GM18873 (cell line): ENCODE data around the gene SNX9.
A peak's percentile ranks its signal among the peaks of the same experiment; 100 is the strongest.
"Not testable (repeated sequence)": the region's sequence is repeated elsewhere in the genome, so short reads cannot be mapped to it uniquely, and the experiment has no call there.

ENCODE experiments used
- ATAC-seq: cut with Tn5 transposase; IDR thresholded peaks from one replicate; pipeline ENCODE4 v1.9.1; 2021; ENCODE audit warnings: mild to moderate bottlenecking, moderate library complexity, moderate number of reproducible peaks; ENCODE audit not compliant: unreplicated experiment, low FRiP score

Gene SNX9

DNA sequence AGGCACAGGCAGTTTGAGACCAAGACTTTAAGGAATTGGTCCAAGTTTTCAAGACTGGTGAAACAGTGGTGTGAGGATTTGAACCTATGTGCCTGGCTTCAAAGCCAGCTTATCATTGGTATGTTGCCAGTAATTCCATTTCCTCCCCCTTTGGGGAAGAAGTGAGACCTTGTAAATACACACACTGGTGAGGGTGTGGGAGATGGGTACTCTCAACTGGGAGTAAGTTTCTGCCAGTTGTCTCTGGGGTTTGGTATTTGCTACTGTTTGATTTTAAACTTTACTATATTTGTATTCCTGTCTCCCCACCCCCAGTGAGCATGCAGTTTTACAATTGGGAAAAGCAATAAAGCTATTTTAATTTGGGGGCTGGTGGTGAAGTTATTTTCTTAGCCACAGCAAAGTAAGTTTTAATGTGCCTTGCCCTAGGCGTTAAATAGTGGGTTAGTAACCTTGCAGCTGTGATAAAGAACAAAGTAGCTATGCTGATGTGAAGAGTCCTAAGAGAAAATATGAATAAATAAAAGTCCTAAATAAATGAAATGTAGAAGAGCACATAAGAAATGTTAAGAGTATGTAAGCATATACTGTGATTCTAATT lies 31.0 kb downstream of the SNX9 start:
- ATAC-seq, result no peak

DNA sequence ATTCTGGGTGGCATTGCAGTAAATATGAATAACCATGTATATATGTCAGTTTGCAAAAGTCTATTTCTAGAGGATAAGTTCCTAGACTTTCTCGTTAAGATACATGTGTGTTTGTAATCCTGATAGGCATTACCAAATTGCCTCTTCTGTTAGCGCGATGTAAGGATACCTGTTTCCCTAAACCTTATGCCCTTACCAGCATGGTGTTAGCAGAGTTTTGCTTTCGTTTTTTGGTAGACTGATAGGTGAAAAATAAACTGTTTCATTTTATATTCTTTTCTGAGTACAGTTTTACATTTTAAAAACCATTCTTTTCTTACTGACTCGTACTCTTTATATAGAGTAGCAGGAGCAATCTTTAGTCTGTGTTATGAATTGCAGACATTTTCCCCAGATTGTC lies 32.3 kb downstream of the SNX9 start:
- no peak for ATAC-seq

- ATAC-seq, result not testable (repeated sequence)
Observed at GRCh38 chr6:157855804-157856203, 32.8 kb downstream of the SNX9 start.

- ATAC-seq, result not testable (repeated sequence)
Observed at GRCh38 chr6:157858664-157859063, 35.6 kb downstream of the SNX9 start.

GRCh38 chr6:157859775-157860504 lies 36.9 kb downstream of the SNX9 start:
- ATAC-seq, result no peak

- no peak for ATAC-seq
Observed at GRCh38 chr6:157860505-157860991, 37.5 kb downstream of the SNX9 start.

DNA sequence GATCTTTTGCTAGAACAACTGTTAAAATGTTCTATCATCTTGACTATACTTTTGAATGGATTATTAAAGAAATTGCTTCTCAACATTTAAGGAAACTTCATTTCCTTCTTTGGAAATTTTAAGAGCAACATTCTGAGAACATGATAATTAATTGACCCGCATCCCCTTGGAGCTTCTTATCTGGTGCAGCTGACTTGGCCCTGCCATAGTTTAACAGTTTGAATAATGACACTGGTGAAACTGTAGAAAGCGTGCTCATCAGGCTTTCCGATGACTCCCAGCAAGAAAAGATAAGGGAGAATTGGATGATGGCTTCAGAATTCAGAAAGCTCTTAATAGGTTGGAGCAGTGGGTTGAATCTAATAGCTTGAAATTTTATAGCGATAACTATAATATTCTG lies 38.1 kb downstream of the SNX9 start:
- no peak for ATAC-seq

DNA sequence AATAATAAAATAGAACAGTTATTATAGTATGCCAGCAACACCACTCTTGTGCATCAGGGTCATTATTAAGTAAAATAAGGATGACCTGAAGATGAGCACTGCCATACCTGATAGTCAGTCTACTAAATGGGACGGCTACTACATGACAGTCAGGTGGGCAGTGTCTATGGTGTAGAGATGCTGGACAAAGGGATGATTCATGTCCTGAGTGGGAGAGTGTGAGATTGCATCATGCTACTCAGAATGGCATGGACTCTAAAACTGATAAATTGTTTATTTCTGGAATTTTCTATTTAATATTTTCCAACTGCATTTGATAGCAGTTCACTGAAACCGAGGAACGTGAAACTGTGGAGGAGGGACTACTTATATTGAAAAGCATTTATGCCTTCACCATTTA lies 38.8 kb downstream of the SNX9 start:
- no peak for ATAC-seq

- no peak for ATAC-seq
Observed at GRCh38 chr6:157862706-157863105, 39.7 kb downstream of the SNX9 start.

GRCh38 chr6:157864185-157864761 lies 41.2 kb downstream of the SNX9 start:
- no peak for ATAC-seq

GRCh38 chr6:157865249-157865648 lies 42.2 kb downstream of the SNX9 start:
- no peak for ATAC-seq

GRCh38 chr6:157867155-157867559 lies 44.1 kb downstream of the SNX9 start:
- no peak for ATAC-seq

- ATAC-seq, result no peak
Observed at GRCh38 chr6:157867981-157868380, 44.9 kb downstream of the SNX9 start.

DNA sequence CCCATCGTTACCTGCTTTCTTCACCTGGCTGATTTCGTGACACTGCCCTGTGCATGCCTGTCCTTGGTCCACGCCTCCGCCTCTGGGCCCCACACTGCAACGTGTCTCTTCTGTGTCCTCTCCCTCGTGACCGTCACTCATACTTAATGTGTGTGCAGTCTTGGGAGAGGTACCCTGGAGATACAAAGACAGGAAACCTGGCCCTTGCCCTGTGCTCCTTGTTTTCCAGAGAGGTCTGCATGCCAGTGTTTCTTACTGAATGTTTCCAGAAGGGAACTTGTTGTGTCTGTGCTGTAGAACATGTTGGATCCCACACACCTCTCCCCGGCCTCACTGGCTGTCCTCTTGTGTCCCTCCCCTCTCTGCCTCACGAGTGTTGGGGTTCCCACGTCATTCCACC lies 45.8 kb downstream of the SNX9 start:
- ATAC-seq, result no peak

DNA sequence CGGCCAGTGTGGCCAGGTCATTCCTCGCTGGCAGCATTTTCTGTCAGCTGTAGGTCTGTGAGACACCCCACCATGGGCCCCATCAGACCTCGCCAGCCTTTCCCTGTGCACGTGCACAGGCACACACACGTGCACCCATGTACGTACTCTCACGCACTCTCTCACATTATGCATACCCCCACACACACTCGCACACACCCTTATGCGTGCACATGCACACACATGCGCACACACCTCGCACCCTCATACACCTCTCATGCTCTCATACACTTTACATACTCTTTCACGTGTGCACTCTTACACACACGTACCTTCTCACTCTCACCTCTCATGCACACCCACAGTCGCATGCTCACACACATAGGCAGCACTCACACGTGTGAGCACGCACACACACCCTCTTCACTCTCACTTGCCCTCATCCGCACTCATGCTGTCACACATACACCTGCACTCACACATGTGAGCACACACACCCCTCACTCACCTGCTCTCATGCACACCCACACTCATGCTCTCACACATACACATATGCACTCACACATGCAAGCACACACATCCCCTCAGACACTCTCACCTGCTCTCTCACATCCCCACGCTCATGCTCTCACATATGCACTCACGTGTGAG lies 46.7 kb downstream of the SNX9 start:
- ATAC-seq, result no peak

DNA sequence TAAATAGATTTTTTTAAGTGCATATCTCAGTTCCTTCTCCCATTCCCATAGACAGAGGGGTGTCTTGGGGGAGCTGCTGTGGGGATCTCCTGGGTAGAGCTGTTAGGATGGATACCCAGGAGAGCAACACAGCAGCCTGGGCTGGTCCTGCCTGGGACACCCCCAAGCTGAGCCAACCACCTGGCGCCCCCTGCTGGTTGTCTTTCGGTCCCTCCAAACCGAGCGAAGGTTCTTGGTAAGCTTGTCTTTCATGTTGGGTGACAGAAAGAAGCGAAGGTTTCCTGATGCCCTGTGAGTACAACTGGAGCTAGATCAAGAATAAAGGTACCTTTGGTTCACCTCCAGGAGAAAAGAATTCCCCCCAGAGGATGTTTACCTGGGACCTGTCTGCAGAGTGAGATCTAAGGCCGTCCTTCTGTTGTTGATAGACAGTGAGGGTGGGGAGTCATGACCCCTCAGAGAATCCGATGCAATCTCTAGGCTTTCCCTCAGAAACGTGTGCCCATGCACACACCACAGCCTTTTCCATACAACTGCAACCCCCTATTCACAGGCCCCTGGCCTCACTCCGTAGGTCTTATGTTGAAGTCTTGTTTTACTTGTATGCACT lies 50.8 kb downstream of the SNX9 start:
- ATAC-seq, result no peak

DNA sequence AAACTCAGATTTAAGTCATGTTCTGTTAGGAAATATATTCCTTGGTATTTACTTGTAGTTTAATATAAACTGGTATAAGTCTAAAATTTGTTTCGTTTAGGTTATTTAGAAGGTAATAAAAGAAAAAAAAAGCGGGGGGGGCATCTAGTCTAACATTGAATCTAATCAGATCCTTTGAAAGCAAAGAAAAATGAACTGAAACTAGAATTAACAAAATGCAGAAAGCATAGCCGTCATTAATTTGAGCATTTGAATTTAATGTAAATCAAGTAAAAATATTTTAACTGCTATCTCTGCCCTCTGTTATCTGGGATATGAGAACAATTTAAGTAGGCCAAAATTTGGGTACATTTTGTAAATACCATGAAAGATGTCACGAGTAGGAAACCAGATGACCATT lies 54.1 kb downstream of the SNX9 start:
- no peak for ATAC-seq

- ATAC-seq, result no peak
Observed at GRCh38 chr6:157877573-157878438, 54.8 kb downstream of the SNX9 start.

- peak; percentile 83 for ATAC-seq
Observed at GRCh38 chr6:157879034-157879872, 56.2 kb downstream of the SNX9 start.
